Stimulated activated CD4-positive, alpha-beta T cell treated with anti-CD3 and anti-CD28 coated beads, TNF-alpha, amount 100 ng/mL, for 1 hour (primary cell): ENCODE measurements around the gene R3HCC1L.
"Not testable (repeated sequence)": the region's sequence is repeated elsewhere in the genome, so short reads cannot be mapped to it uniquely, and the experiment has no call there.

Experiments used
- DNase-seq, 3 donors: peaks; one replicate each; pipeline ENCODE4 v3.0.0-alpha.2; 2020; ENCODE audit warnings: low read depth in 3 of 3, low spot score in 1 of 3

R3HCC1L gene

DNA sequence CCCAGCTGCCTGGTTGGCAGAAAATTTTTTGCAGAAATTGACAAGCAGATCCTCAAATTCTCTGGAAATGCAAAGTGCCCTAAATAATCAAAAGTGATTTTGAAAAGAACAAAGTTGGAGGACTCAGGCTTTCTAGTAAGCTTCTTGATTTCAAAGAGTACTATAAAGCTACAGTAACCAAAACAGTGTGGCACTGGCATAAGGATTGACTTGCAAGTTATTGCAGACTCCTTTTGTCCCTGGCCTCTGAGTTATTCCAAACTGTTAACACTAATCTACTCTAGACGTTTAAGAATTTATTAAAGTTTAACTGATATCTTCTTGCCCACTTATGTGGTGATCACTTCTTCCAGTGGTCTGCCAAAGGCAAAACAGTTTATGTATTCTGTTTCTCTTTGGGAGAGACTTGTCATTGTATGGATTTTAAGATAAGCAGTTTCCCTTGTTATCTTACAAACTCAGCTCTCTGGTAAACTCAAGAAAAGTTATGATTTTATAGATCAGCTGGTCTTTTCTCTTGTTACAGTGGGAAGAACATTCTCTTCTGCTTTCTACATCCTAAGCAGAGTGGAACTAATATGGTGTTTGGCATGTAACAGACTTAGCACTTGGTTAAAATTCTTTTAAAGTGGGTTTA, 92.2 kb downstream of the R3HCC1L start:
- DNase-seq = no peak

- not testable (repeated sequence) for DNase-seq
Observed at GRCh38 chr10:98227713-98228112, 93.3 kb downstream of the R3HCC1L start.

DNA sequence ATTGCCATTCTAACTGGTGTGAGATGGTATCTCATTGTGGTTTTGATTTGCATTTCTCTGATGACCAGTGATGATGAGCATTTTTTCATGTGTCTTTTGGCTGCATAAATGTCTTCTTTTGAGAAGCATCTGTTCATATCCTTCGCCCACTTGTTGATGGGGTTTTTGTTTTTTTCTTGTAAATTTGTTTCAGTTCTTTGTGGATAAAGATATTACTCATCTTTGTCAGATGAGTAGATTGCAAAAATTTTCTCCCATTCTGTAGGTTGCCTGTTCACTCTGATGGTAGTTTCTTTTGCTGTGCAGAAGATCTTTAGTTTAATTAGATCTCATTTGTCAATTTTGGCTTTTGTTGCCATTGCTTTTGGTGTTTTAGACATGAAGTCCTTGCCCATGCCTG, 93.8 kb downstream of the R3HCC1L start:
- not testable (repeated sequence) for DNase-seq

- no peak for DNase-seq
Observed at GRCh38 chr10:98231417-98231816, 97.0 kb downstream of the R3HCC1L start.

- DNase-seq = no peak
Observed at GRCh38 chr10:98235846-98236245, 101.4 kb downstream of the R3HCC1L start.

GRCh38 chr10:98236862-98237261, 102.4 kb downstream of the R3HCC1L start:
- no peak for DNase-seq

GRCh38 chr10:98238391-98238790, 103.9 kb downstream of the R3HCC1L start:
- no peak for DNase-seq

GRCh38 chr10:98240524-98240923, 106.1 kb downstream of the R3HCC1L start:
- DNase-seq = no peak

DNA sequence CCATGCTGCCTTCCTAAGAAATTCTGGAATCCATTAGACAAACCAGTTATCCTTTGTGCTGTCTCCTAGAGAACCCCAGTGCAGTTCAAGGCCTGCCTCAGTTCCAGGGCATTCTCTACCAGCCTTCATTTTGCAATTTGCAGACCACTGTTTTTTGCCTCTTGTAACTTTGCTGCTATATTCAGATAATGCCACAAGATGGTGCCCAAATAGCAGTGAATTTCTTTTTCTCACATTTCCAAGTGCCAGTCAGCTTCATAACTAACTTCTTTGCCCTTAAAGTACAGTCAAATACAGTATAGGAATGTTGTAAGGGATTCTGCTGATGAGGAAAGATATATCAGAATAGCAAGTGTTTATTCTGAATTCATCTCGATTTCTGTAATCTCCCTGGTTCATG, 108.4 kb downstream of the R3HCC1L start:
- no peak for DNase-seq

- no peak for DNase-seq
Observed at GRCh38 chr10:98244141-98244540, 109.7 kb downstream of the R3HCC1L start.

DNA sequence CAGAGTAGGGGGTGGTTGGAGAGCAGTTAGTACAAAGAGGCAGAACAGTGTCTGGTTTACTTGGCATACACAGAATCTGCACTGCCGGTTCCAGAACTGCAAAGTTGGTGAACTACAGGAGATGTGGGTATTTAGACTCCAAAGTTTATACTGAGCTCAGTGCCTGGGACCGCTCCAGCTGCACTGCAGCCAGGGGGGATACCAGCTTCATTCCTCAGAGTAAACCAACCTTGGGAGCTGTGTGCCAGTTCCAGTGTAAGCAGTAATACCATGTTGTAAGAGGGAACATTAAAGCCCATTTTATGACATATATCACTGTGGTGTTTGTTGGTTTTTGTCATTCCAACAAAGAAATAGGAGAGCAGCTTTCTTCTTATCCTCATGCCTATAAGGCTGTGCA, 110.1 kb downstream of the R3HCC1L start:
- DNase-seq = no peak

- no peak for DNase-seq
Observed at GRCh38 chr10:98246911-98247805, 112.7 kb downstream of the R3HCC1L start.

DNA sequence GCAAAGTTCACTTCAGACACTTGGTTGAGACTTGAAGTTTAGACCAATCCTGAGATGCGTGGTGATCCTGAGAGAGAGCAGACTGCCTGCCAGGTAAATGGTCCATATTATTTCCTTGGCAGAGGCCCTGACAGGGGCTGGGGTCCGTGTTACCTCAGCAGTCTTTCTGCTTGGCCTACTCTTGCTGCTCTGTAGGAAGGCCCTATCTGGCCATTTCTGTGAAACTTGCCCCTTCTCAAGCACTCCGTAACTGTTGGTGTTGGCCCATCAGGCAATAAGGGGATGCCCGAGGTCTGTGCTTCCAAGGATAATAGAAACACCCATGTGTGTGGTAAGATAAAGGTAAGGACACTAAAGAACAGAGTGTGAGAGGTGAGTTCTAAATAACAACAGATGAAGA, 113.6 kb downstream of the R3HCC1L start:
- DNase-seq = no peak

- DNase-seq = no peak
Observed at GRCh38 chr10:98249134-98249533, 114.7 kb downstream of the R3HCC1L start.

GRCh38 chr10:98251399-98251798, 116.9 kb downstream of the R3HCC1L start:
- DNase-seq = no peak

- DNase-seq = no peak
Observed at GRCh38 chr10:98252464-98252863, 118.0 kb downstream of the R3HCC1L start.

DNA sequence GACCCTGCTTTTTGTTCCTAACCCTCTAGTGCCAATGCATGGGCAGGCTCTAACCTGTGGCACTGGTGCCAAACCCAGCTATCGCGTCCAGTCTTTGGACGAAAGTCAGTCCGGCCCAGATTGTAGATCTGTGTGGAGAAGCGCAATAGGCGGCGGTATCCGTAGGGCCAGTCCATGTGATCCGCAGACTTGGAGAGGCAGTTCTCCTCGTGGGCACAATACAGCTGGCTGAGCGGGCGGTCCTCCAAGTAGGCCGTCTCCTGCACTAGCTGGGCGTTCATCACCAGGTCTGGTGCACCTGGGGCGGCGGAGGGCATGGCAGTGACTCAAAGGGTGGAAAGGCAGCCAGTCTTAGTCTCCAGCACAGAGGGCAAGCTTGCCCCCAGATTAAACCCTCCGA, 119.0 kb downstream of the R3HCC1L start:
- DNase-seq = no peak

GRCh38 chr10:98254234-98254974, 119.9 kb downstream of the R3HCC1L start:
- no peak for DNase-seq

DNA sequence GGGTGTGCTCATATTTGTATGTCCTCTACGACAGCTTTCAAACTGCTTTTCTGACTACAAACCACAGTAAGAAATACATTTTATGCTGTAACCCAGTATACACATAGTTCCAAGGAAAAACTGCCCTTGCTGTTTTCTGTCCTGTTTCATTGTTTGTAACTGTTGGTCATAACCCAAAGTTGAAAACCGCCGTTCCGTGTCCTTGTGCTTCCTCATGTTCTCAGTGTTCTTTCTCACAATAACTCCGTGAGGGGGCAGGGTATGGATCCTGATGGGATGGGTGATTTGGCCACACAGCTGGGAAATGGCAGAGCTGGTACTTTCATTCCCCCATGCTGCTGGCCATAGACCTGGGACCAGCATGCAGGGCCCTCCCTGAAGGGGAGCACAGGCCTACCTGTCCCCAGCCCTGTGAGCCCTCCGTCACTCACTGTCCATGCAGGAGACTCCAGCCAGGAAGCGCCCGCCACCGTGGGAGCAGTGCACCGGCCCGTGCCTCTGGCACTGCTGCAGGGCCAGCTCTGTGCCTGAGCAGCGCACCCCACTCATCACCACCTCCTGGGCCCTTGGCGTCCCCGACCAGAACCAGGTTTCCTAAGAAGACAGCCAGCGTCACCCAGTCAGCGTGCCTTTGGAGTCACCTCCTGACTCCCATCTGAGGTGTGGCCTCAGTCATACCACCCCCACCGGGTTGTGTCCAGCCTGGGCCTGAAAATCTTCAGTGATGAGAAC, 120.9 kb downstream of the R3HCC1L start:
- DNase-seq = no peak

DNA sequence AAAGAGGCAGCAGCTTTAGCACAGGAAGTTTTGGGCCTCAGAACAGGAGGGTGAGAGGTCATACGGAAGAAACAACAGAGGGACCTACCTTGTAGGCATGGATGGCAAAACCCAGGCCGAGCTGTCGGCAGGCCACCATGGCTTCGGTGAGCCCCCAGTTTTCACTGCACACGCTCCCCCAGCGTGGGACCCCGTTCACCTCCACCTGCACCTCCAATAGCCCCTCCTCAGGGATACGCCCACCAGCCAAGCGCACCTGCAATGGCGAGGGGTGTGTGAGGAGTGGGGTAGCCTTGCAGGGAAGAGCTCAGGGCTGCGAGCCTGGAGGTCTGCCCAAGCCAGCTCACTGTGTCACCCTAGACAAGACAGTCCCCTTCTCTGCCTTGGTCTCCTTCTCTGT, 122.2 kb downstream of the R3HCC1L start:
- no peak for DNase-seq

GRCh38 chr10:98257198-98257597, 122.7 kb downstream of the R3HCC1L start:
- DNase-seq = no peak
